Type B pancreatic cell (in vitro differentiated cells): ENCODE data around the gene SLC25A30. TPM values are rescaled to one million over a fixed set of nuclear protein-coding genes. Genes with fewer than 3 reads are reported as not detected.

Source experiments
- DNase-seq: peaks from one replicate; pipeline ENCODE4 v3.0.0; 2021; ENCODE audit warnings: mixed read lengths; ENCODE audit not compliant: unreplicated experiment; ENCODE audit errors: extremely low spot score
- H3K27ac Mint-ChIP-seq: 2 replicates; pipeline ENCODE4 v1.8.0; 2021; ENCODE audit warnings: mild to moderate bottlenecking, mixed read lengths
- H3K27me3 Mint-ChIP-seq: 2 replicates; pipeline ENCODE4 v1.8.0; 2021; ENCODE audit warnings: mixed read lengths
- H3K36me3 Mint-ChIP-seq: 2 replicates; pipeline ENCODE4 v1.8.0; 2021; ENCODE audit warnings: mixed read lengths
- H3K4me1 Mint-ChIP-seq: one replicate; pipeline ENCODE4 v1.8.0; 2021; ENCODE audit warnings: mixed read lengths; ENCODE audit not compliant: unreplicated experiment
- H3K4me3 Mint-ChIP-seq: 2 replicates; pipeline ENCODE4 v1.8.0; 2021; ENCODE audit warnings: mild to moderate bottlenecking, mixed read lengths
- H3K9me3 Mint-ChIP-seq: 2 replicates; pipeline ENCODE4 v1.8.0; 2021; ENCODE audit warnings: mixed read lengths
- CTCF ChIP-seq: fragments of 200-600 bp; sonication (generic); conservative IDR thresholded peaks from 2 replicates; pipeline ENCODE4 v1.5.0; 2021; ENCODE audit warnings: antibody characterized with exemption, mild to moderate bottlenecking
- total RNA-seq: library from RNA; stranded (reverse); gene quantifications from 2 replicates; pipeline ENCODE4 v1.2.1, GENCODE V29; 2021; ENCODE audit warnings: low replicate concordance

Gene SLC25A30
- total RNA-seq, 1 donor from 2014 or later, result 7.6 TPM

- H3K4me1 Mint-ChIP-seq, result peaks cover 4% of the 10 kb centered on the region
- H3K27me3 Mint-ChIP-seq, result no peaks in the 10 kb centered on the region
- H3K9me3 Mint-ChIP-seq, result no peaks in the 10 kb centered on the region
- H3K27ac Mint-ChIP-seq, result no peak overlapping the region
- peaks cover 32% of the 10 kb centered on the region for H3K36me3 Mint-ChIP-seq
- no peak for TF ChIP-seq CTCF
- no peak for DNase-seq
- no peak overlapping the region for H3K4me3 Mint-ChIP-seq
These were observed 11.8 kb downstream of the SLC25A30 start for GRCh38 chr13:45406421-45406820.

- Mint-ChIP-seq H3K9me3 (no peaks in the 10 kb centered on the region), H3K27me3 (no peaks in the 10 kb centered on the region), H3K4me3 (no peak overlapping the region), H3K4me1 (no peaks in the 10 kb centered on the region), H3K27ac (no peak overlapping the region), H3K36me3 (peaks cover 31% of the 10 kb centered on the region)
- no peak for DNase-seq
- TF ChIP-seq CTCF, result no peak
These were observed 15.1 kb downstream of the SLC25A30 start for GRCh38 chr13:45403081-45403480.

- no peaks in the 10 kb centered on the region for H3K9me3 Mint-ChIP-seq
- no peak overlapping the region for H3K4me3 Mint-ChIP-seq
- no peak for TF ChIP-seq CTCF
- peaks cover 32% of the 10 kb centered on the region for H3K36me3 Mint-ChIP-seq
- no peak for DNase-seq
- H3K4me1 Mint-ChIP-seq, result no peaks in the 10 kb centered on the region
- H3K27me3 Mint-ChIP-seq, result no peaks in the 10 kb centered on the region
- H3K27ac Mint-ChIP-seq, result no peak overlapping the region
These were observed 15.5 kb downstream of the SLC25A30 start for GRCh38 chr13:45402641-45403040.

- no peak for DNase-seq
- TF ChIP-seq CTCF, result no peak
- Mint-ChIP-seq H3K4me3 (no peak overlapping the region), H3K36me3 (peaks cover 30% of the 10 kb centered on the region), H3K4me1 (no peaks in the 10 kb centered on the region), H3K9me3 (no peaks in the 10 kb centered on the region), H3K27me3 (no peaks in the 10 kb centered on the region), H3K27ac (no peak overlapping the region)
These were observed 16.9 kb downstream of the SLC25A30 start for GRCh38 chr13:45401314-45401713.

- no peak for DNase-seq
- Mint-ChIP-seq H3K4me3 (no peak overlapping the region), H3K36me3 (peaks cover 20% of the 10 kb centered on the region), H3K27ac (no peak overlapping the region), H3K27me3 (no peaks in the 10 kb centered on the region), H3K9me3 (no peaks in the 10 kb centered on the region), H3K4me1 (no peaks in the 10 kb centered on the region)
- no peak for TF ChIP-seq CTCF
These were observed 19.3 kb downstream of the SLC25A30 start for GRCh38 chr13:45398877-45399276.

GRCh38 chr13:45396533-45397095, 21.6 kb downstream of the SLC25A30 start:
- no peak overlapping the region for H3K27ac Mint-ChIP-seq

More at GRCh38 chr13:45396533-45397095, 21.6 kb downstream of the SLC25A30 start:
- DNase-seq, result no peak
- peaks cover 19% of the 10 kb centered on the region for H3K36me3 Mint-ChIP-seq
- H3K4me3 Mint-ChIP-seq, result no peak overlapping the region
- no peak for TF ChIP-seq CTCF
- H3K9me3 Mint-ChIP-seq, result no peaks in the 10 kb centered on the region
- H3K4me1 Mint-ChIP-seq, result no peaks in the 10 kb centered on the region
- no peaks in the 10 kb centered on the region for H3K27me3 Mint-ChIP-seq
